ENCODE results near the gene CMYA5. TPM values are rescaled to one million over a fixed set of nuclear protein-coding genes. Genes with fewer than 3 reads are reported as not detected.
A peak's percentile ranks its signal among the peaks of the same experiment; 100 is the strongest.

Gene CMYA5
- total RNA-seq, 1 experiment from 2014 or later: 0.15 TPM

DNA sequence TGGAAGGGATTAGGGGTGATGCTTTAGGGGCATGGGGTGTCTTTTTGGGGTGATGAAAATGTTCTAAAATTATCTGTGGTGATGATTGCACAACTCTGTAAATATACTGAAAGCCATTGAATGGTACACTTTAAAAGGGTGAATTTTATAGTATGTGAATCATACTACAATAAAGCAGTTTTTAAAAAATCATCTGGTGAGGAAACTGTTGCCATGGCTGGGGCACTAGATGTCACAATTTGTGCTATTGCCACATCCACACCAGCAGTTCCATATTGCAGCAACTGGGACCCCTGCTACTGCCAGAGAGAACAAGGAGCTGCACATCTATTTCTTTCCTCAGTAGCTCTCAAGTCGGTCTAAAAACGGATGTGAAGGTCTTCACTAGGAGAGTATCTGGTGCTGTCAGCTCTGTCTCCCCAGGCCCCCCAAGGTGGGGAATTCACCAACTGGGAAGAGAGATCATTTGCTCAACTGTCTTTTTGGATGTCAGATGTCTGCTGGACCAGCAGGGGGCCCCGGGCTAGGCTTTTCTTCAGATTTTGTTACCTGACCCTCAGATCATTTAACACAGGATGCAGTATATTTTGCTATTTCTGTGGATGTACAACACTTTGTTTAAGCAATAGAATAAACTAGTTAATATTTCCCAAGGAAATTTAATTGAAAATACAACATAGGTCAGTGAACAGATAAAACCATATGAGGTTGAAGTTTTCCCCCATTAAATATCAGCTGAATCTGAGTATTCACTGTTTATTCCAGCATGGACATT lies 13.2 kb downstream of the CMYA5 start:
- CTCF ChIA-PET: no interaction called here
- TF ChIP-seq, protein P1, sequence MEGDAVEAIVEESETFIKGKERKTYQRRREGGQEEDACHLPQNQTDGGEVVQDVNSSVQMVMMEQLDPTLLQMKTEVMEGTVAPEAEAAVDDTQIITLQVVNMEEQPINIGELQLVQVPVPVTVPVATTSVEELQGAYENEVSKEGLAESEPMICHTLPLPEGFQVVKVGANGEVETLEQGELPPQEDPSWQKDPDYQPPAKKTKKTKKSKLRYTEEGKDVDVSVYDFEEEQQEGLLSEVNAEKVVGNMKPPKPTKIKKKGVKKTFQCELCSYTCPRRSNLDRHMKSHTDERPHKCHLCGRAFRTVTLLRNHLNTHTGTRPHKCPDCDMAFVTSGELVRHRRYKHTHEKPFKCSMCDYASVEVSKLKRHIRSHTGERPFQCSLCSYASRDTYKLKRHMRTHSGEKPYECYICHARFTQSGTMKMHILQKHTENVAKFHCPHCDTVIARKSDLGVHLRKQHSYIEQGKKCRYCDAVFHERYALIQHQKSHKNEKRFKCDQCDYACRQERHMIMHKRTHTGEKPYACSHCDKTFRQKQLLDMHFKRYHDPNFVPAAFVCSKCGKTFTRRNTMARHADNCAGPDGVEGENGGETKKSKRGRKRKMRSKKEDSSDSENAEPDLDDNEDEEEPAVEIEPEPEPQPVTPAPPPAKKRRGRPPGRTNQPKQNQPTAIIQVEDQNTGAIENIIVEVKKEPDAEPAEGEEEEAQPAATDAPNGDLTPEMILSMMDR (conservative IDR thresholded peaks at IDR 0.05; ENCODE audit: low read depth, low read length): peak; percentile 68
- TF ChIP-seq EZH2phosphoT487 (IDR thresholded peaks at IDR 0.05; ENCODE audit: borderline replicate concordance, low read length): no peak
- no peak overlapping the region for H3K27ac ChIP-seq (ENCODE audit: low read length)
- H3K9me3 ChIP-seq (ENCODE audit: low read length): no peaks in the 10 kb centered on the region
- no peaks in the 10 kb centered on the region for H3K4me1 ChIP-seq (ENCODE audit: insufficient read depth, low read length)
- no peaks in the 10 kb centered on the region for H4K20me1 ChIP-seq (ENCODE audit: low read length)
- H3K79me2 ChIP-seq (ENCODE audit: low read length): no peaks in the 10 kb centered on the region
- no peaks in the 10 kb centered on the region for H3K36me3 ChIP-seq (ENCODE audit: low read depth, low read length)
- no peaks in the 10 kb centered on the region for H3K27me3 ChIP-seq (ENCODE audit: low read length)
- intact Hi-C loops (cut with micrococcal nuclease): loop anchor here (5.0 kb wide), 1 partner anchor 150 kb away; no protein-coding TSS in a partner anchor
- H3K4me2 ChIP-seq (ENCODE audit: low read length): no peak overlapping the region
- no peak overlapping the region for H2AFZ ChIP-seq (ENCODE audit: low read length)
- H3K4me3 ChIP-seq (ENCODE audit: low read length): no peak overlapping the region
- no peaks in the 10 kb centered on the region for H3K9me2 ChIP-seq (replicated peaks; ENCODE audit: low read length)
- no peak overlapping the region for H3K9ac ChIP-seq (ENCODE audit: low read length)
- H3F3A ChIP-seq (ENCODE audit: low read length, unreplicated experiment): no peaks in the 10 kb centered on the region
- BruUV-seq (replicated peaks): no TSS peak
- DNase-seq: peak; percentile 34
- ATAC-seq: peak; percentile 49; the same call in 1 of the 2 replicates
- POLR2A ChIA-PET (ENCODE audit: unreplicated experiment): no interaction called here

DNA sequence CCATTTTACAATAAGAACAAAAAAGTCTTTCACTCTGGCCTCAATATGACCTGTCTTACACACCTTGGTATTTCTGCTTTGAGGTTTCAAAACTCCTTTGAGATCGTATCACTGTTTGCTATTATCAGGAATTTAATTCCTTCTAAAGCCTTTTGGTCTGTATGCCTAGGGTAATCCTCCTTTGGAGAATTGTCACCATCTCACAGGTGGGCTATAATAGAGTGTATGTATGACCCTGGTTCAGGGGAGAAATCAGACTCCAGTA lies 13.7 kb downstream of the CMYA5 start:
- DNase-seq (no peak), ATAC-seq (no peak)
- Histone ChIP-seq H2AFZ (ENCODE audit: low read length) (no peak overlapping the region), H3K4me1 (ENCODE audit: insufficient read depth, low read length) (no peaks in the 10 kb centered on the region), H3K36me3 (ENCODE audit: low read depth, low read length) (no peaks in the 10 kb centered on the region), H3K27ac (ENCODE audit: low read length) (no peak overlapping the region), H3K27me3 (ENCODE audit: low read length) (no peaks in the 10 kb centered on the region), H3K9me3 (ENCODE audit: low read length) (no peaks in the 10 kb centered on the region), H3K9me2 (replicated peaks; ENCODE audit: low read length) (no peaks in the 10 kb centered on the region), H3K4me2 (ENCODE audit: low read length) (no peak overlapping the region), H3K4me3 (ENCODE audit: low read length) (no peak overlapping the region), H3F3A (ENCODE audit: low read length, unreplicated experiment) (no peaks in the 10 kb centered on the region), H3K9ac (ENCODE audit: low read length) (no peak overlapping the region), H3K79me2 (ENCODE audit: low read length) (no peaks in the 10 kb centered on the region), H4K20me1 (ENCODE audit: low read length) (no peaks in the 10 kb centered on the region)
- TF ChIP-seq, protein P1 (conservative IDR thresholded peaks at IDR 0.05; ENCODE audit: low read depth, low read length): no peak
- no peak for TF ChIP-seq EZH2phosphoT487 (IDR thresholded peaks at IDR 0.05; ENCODE audit: borderline replicate concordance, low read length)
- no peak for TF ChIP-seq EZH2 (IDR thresholded peaks at IDR 0.05; ENCODE audit: low read length, unreplicated experiment)
- BruUV-seq (replicated peaks): no TSS peak
- ChIA-PET POLR2A (ENCODE audit: unreplicated experiment) (no interaction called here), CTCF (no interaction called here)
- intact Hi-C loops (cut with micrococcal nuclease): loop anchor here (5.0 kb wide), 1 partner anchor 149 kb away; no protein-coding TSS in a partner anchor

DNA sequence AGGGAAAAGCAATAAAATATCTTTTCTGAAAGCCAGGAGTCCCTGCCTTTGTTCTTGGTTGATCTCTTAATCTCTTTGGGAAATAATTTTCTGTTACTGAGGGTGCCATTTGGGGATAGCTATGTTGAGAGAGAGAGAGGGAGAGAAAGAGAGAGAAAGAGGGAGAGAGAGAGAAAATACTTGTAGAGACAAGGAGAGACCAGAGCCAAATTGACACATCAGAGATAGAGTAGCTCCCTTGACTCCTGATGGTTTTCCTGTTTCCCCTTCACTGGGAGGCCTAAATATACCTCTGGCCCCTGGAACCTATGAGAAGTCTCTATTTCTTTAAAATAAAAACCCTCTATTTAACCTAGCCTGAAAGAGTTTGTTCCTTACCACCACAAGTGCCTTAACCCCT lies 14.9 kb downstream of the CMYA5 start:
- Histone ChIP-seq H3K4me2 (ENCODE audit: low read length) (no peak overlapping the region), H3K79me2 (ENCODE audit: low read length) (no peaks in the 10 kb centered on the region), H3K9me3 (ENCODE audit: low read length) (no peaks in the 10 kb centered on the region), H3K9me2 (replicated peaks; ENCODE audit: low read length) (no peaks in the 10 kb centered on the region), H3K4me1 (ENCODE audit: insufficient read depth, low read length) (no peaks in the 10 kb centered on the region), H3K4me3 (ENCODE audit: low read length) (no peak overlapping the region), H3K9ac (ENCODE audit: low read length) (no peak overlapping the region), H3F3A (ENCODE audit: low read length, unreplicated experiment) (no peaks in the 10 kb centered on the region), H3K27ac (ENCODE audit: low read length) (no peak overlapping the region), H2AFZ (ENCODE audit: low read length) (no peak overlapping the region), H3K27me3 (ENCODE audit: low read length) (no peaks in the 10 kb centered on the region), H3K36me3 (ENCODE audit: low read depth, low read length) (no peaks in the 10 kb centered on the region), H4K20me1 (ENCODE audit: low read length) (no peaks in the 10 kb centered on the region)
- ATAC-seq (no peak), DNase-seq (no peak)
- intact Hi-C loops (cut with micrococcal nuclease): loop anchor here (5.0 kb wide), 1 partner anchor 148 kb away; no protein-coding TSS in a partner anchor
- ChIA-PET POLR2A (ENCODE audit: unreplicated experiment) (no interaction called here), CTCF (no interaction called here)
- TF ChIP-seq EZH2phosphoT487 (IDR thresholded peaks at IDR 0.05; ENCODE audit: borderline replicate concordance, low read length) (no peak), EZH2 (IDR thresholded peaks at IDR 0.05; ENCODE audit: low read length, unreplicated experiment) (no peak)
- TF ChIP-seq, protein P1 (conservative IDR thresholded peaks at IDR 0.05; ENCODE audit: low read depth, low read length): no peak
- no TSS peak for BruUV-seq (replicated peaks)
